CD4-positive, alpha-beta memory T cell (primary cell): ENCODE results near the gene SAMSN1. TPM values are rescaled to one million over a fixed set of nuclear protein-coding genes. Genes with fewer than 3 reads are reported as not detected.

Source experiments
- CTCF ChIA-PET: fragments of 350-600 bp; sonication (Branson Sonifier 250); formaldehyde crosslinking; loops from one replicate; lab custom pipeline; 2021; ENCODE audit warnings: inconsistent platforms; ENCODE audit not compliant: partially characterized antibody; lab: Charles Lee
- POLR2A ChIA-PET: fragments of 350-600 bp; sonication (Branson Sonifier 250); formaldehyde crosslinking; loops from one replicate; lab custom pipeline; 2021; ENCODE audit not compliant: partially characterized antibody; lab: Charles Lee
- DNase-seq, 5 donors: peaks; one replicate each; pipeline versions ENCODE4 v3.0.0 to v3.0.0-alpha.2; 2020 to 2022; ENCODE audit warnings: mixed read lengths in 1 of 5
- H3K27ac ChIP-seq: one replicate; pipeline ENCODE4 v1.7.0; 2013; ENCODE audit warnings: low read depth, low read length
- H3K27me3 ChIP-seq: 2 replicates; pipeline ENCODE4 v1.7.0; 2013; ENCODE audit warnings: mild to moderate bottlenecking, low read length, moderate library complexity; ENCODE audit not compliant: insufficient read depth
- H3K36me3 ChIP-seq: 2 replicates; pipeline ENCODE4 v1.7.0; 2013; ENCODE audit warnings: mild to moderate bottlenecking, low read length, moderate library complexity; ENCODE audit not compliant: insufficient read depth
- H3K4me1 ChIP-seq: 2 replicates; pipeline ENCODE4 v1.7.0; 2013; ENCODE audit warnings: mild to moderate bottlenecking, low read length, moderate library complexity; ENCODE audit not compliant: insufficient read depth
- H3K4me3 ChIP-seq, 2 donors: one replicate each; pipeline ENCODE4 v1.7.0; 2013; ENCODE audit warnings: low read length in 2 of 2, mild to moderate bottlenecking in 1 of 2
- H3K9me3 ChIP-seq, 2 donors: one replicate each; pipeline ENCODE4 v1.7.0; 2013; ENCODE audit warnings: low read length in 2 of 2, control low read depth in 1 of 2; ENCODE audit not compliant: control insufficient read depth in 1 of 2
- H3K27ac Mint-ChIP-seq, 7 donors: one replicate each; pipeline ENCODE4 v1.8.0; 2020 to 2021; ENCODE audit warnings: mixed read lengths in 7 of 7, mild to moderate bottlenecking in 6 of 7, inconsistent platforms in 3 of 7, moderate library complexity in 3 of 7
- H3K27me3 Mint-ChIP-seq, 2 donors: one replicate each; pipeline ENCODE4 v1.8.0; 2020 to 2021; ENCODE audit warnings: mixed read lengths in 2 of 2
- H3K36me3 Mint-ChIP-seq, 2 donors: one replicate each; pipeline ENCODE4 v1.8.0; 2020 to 2021; ENCODE audit warnings: mixed read lengths in 2 of 2, inconsistent platforms in 1 of 2, mild to moderate bottlenecking in 1 of 2
- H3K4me1 Mint-ChIP-seq, 4 donors: one replicate each; pipeline ENCODE4 v1.8.0; 2020 to 2021; ENCODE audit warnings: mixed read lengths in 4 of 4, mild to moderate bottlenecking in 1 of 4
- H3K4me3 Mint-ChIP-seq, 8 donors: one replicate each; pipeline ENCODE4 v1.8.0; 2020 to 2021; ENCODE audit warnings: mixed read lengths in 8 of 8, mild to moderate bottlenecking in 7 of 8, moderate library complexity in 6 of 8, inconsistent platforms in 3 of 8
- H3K9me3 Mint-ChIP-seq, 8 donors: one replicate each; pipeline ENCODE4 v1.8.0; 2020 to 2021; ENCODE audit warnings: mixed read lengths in 8 of 8, mild to moderate bottlenecking in 5 of 8, inconsistent platforms in 3 of 8, moderate library complexity in 1 of 8
- intact Hi-C: fragments of 100-400 bp; cut with micrococcal nuclease; formaldehyde crosslinking; loops from one replicate; pipeline ENCODE4 v1.15.1; 2023
- polyA plus RNA-seq, 2 donors: library from polyadenylated mRNA; unstranded; fragments of 300-500 nt; fragmentation: Illumina TruSeq; gene quantifications; one replicate each; pipeline ENCODE4 v1.2.3, GENCODE V29; 2021
- total RNA-seq, 2 experiments: library from RNA; stranded (reverse); gene quantifications; one replicate each; pipeline ENCODE4 v1.2.3, GENCODE V29; 2021

Gene SAMSN1
- total and polyA plus RNA-seq, 4 experiments from 2014 or later = 50.8 to 59.5 (median 57.1) TPM

- ChIA-PET POLR2A (interaction anchor here (1.1 to 2.8 kb wide), 6 partner anchors 11 to 115 kb away, joined by 3 to 12 read pairs (median 6); no protein-coding TSS in a partner anchor), CTCF (interaction anchor here (0.9 to 2.4 kb wide), 4 partner anchors 11 to 89 kb away, joined by 3 to 6 read pairs (median 4); no protein-coding TSS in a partner anchor)
- Mint-ChIP-seq H3K9me3 (peaks cover 0 to 12% (median 8%) of the 10 kb centered on the region in 8 donors), H3K4me3 (peak overlapping the region in 5 of 8 donors; percentile 5 to 49 (median 27)), H3K27ac (peak overlapping the region in 6 of 7 donors; percentile 13 to 89 (median 49)), H3K36me3 (peaks cover 0 to 6% of the 10 kb centered on the region in 2 donors), H3K4me1 (peaks cover 21 to 36% (median 27%) of the 10 kb centered on the region in 4 donors), H3K27me3 (no peaks in the 10 kb centered on the region)
- H3K9me3 ChIP-seq = no peaks in the 10 kb centered on the region
- peaks cover 25% of the 10 kb centered on the region for H3K4me1 ChIP-seq
- H3K27me3 ChIP-seq = no peaks in the 10 kb centered on the region
- H3K4me3 ChIP-seq = no peak overlapping the region
- no peak for DNase-seq
- H3K36me3 ChIP-seq = no peaks in the 10 kb centered on the region
- no peak overlapping the region for H3K27ac ChIP-seq
- intact Hi-C loops = no loop called here
These were observed 45.3 kb upstream of the SAMSN1 start for GRCh38 chr21:14591377-14591776.

- Histone ChIP-seq H3K9me3 (no peaks in the 10 kb centered on the region), H3K27ac (peak overlapping the region; percentile 30), H3K4me3 (no peak overlapping the region), H3K36me3 (no peaks in the 10 kb centered on the region), H3K4me1 (peaks cover 25% of the 10 kb centered on the region), H3K27me3 (no peaks in the 10 kb centered on the region)
- peak overlapping the region; percentile 46 to 86 (median 75) for H3K4me3 Mint-ChIP-seq
- H3K9me3 Mint-ChIP-seq = peaks cover 0 to 8% (median 4%) of the 10 kb centered on the region in 8 donors
- peaks cover 0 to 5% of the 10 kb centered on the region in 2 donors for H3K36me3 Mint-ChIP-seq
- H3K27ac Mint-ChIP-seq = peak overlapping the region in 6 of 7 donors; percentile 8 to 94 (median 88)
- intact Hi-C loops = no loop called here
- ChIA-PET CTCF (interaction anchor here (0.7 to 2.0 kb wide), 3 partner anchors 11 to 148 kb away, joined by 5 read pairs; no protein-coding TSS in a partner anchor), POLR2A (no interaction called here)
- peak in 4 of 5 donors; percentile 15 to 25 (median 20) for DNase-seq
- H3K27me3 Mint-ChIP-seq = no peaks in the 10 kb centered on the region
- peaks cover 23 to 38% (median 29%) of the 10 kb centered on the region in 4 donors for H3K4me1 Mint-ChIP-seq
These were observed 43.9 kb upstream of the SAMSN1 start for GRCh38 chr21:14589855-14590563.

- no peaks in the 10 kb centered on the region for H3K36me3 Mint-ChIP-seq
- CTCF ChIA-PET = interaction anchor here (1.3 kb wide), 1 partner anchor 14 kb away, joined by 3 read pairs; no protein-coding TSS in a partner anchor
- H3K36me3 ChIP-seq = no peaks in the 10 kb centered on the region
- peak overlapping the region in 2 of 7 donors; percentile 13 to 20 for H3K27ac Mint-ChIP-seq
- DNase-seq = no peak
- no peaks in the 10 kb centered on the region for H3K9me3 ChIP-seq
- H3K27me3 ChIP-seq = no peaks in the 10 kb centered on the region
- no peak overlapping the region for H3K27ac ChIP-seq
- POLR2A ChIA-PET = no interaction called here
- H3K27me3 Mint-ChIP-seq = no peaks in the 10 kb centered on the region
- H3K9me3 Mint-ChIP-seq = peaks cover 0 to 4% (median 2%) of the 10 kb centered on the region in 8 donors
- peaks cover 22% of the 10 kb centered on the region for H3K4me1 ChIP-seq
- H3K4me1 Mint-ChIP-seq = peaks cover 21 to 36% (median 32%) of the 10 kb centered on the region in 4 donors
- intact Hi-C loops = loop anchor here (2.0 kb wide), 1 partner anchor 38 kb away; no protein-coding TSS in a partner anchor
- H3K4me3 Mint-ChIP-seq = no peak overlapping the region
- H3K4me3 ChIP-seq = no peak overlapping the region
These were observed 41.2 kb upstream of the SAMSN1 start for GRCh38 chr21:14587266-14587665.

GRCh38 chr21:14585122-14585521 is 39.0 kb upstream of the SAMSN1 start:
- H3K36me3 ChIP-seq = no peaks in the 10 kb centered on the region
- Mint-ChIP-seq H3K4me1 (peaks cover 21 to 30% (median 27%) of the 10 kb centered on the region in 4 donors), H3K4me3 (no peak overlapping the region), H3K9me3 (peaks cover 0 to 4% (median 0%) of the 10 kb centered on the region in 8 donors), H3K27me3 (no peaks in the 10 kb centered on the region), H3K36me3 (no peaks in the 10 kb centered on the region), H3K27ac (peak overlapping the region in 2 of 7 donors; percentile 3 to 70)
- no peak overlapping the region for H3K27ac ChIP-seq
- POLR2A ChIA-PET = no interaction called here
- H3K27me3 ChIP-seq = no peaks in the 10 kb centered on the region
- H3K9me3 ChIP-seq = no peaks in the 10 kb centered on the region
- intact Hi-C loops = no loop called here
- no peak overlapping the region for H3K4me3 ChIP-seq
- H3K4me1 ChIP-seq = peaks cover 13% of the 10 kb centered on the region
- no peak for DNase-seq
- CTCF ChIA-PET = no interaction called here

GRCh38 chr21:14584357-14585095 is 38.4 kb upstream of the SAMSN1 start:
- Mint-ChIP-seq H3K4me1 (peaks cover 22 to 30% (median 27%) of the 10 kb centered on the region in 4 donors), H3K27me3 (no peaks in the 10 kb centered on the region), H3K36me3 (no peaks in the 10 kb centered on the region), H3K4me3 (no peak overlapping the region), H3K27ac (no peak overlapping the region), H3K9me3 (peaks cover 0 to 4% (median 0%) of the 10 kb centered on the region in 8 donors)
- no peak for DNase-seq
- no peak overlapping the region for H3K27ac ChIP-seq
- H3K36me3 ChIP-seq = no peaks in the 10 kb centered on the region
- peaks cover 11% of the 10 kb centered on the region for H3K4me1 ChIP-seq
- ChIA-PET CTCF (no interaction called here), POLR2A (no interaction called here)
- no peak overlapping the region for H3K4me3 ChIP-seq
- intact Hi-C loops = loop anchor here (5.0 kb wide), 1 partner anchor 52 kb away; no protein-coding TSS in a partner anchor
- H3K9me3 ChIP-seq = no peaks in the 10 kb centered on the region
- H3K27me3 ChIP-seq = no peaks in the 10 kb centered on the region

- no peak overlapping the region for H3K27ac ChIP-seq
- POLR2A ChIA-PET = interaction anchor here (0.9 kb wide), 1 partner anchor 10 kb away, joined by 3 read pairs; no protein-coding TSS in a partner anchor
- no peaks in the 10 kb centered on the region for H3K9me3 ChIP-seq
- H3K4me3 ChIP-seq = no peak overlapping the region
- CTCF ChIA-PET = no interaction called here
- H3K4me1 Mint-ChIP-seq = peaks cover 21 to 30% (median 26%) of the 10 kb centered on the region in 4 donors
- intact Hi-C loops = loop anchor here (5.0 kb wide), 1 partner anchor 51 kb away; no protein-coding TSS in a partner anchor
- H3K27ac Mint-ChIP-seq = peak overlapping the region in 5 of 7 donors; percentile 4 to 67 (median 30)
- peaks cover 11% of the 10 kb centered on the region for H3K4me1 ChIP-seq
- no peaks in the 10 kb centered on the region for H3K27me3 ChIP-seq
- DNase-seq = no peak
- H3K9me3 Mint-ChIP-seq = peaks cover 0 to 4% (median 0%) of the 10 kb centered on the region in 8 donors
- H3K4me3 Mint-ChIP-seq = no peak overlapping the region
- no peaks in the 10 kb centered on the region for H3K36me3 Mint-ChIP-seq
- no peaks in the 10 kb centered on the region for H3K27me3 Mint-ChIP-seq
- H3K36me3 ChIP-seq = no peaks in the 10 kb centered on the region
These were observed 37.6 kb upstream of the SAMSN1 start for GRCh38 chr21:14583629-14584255.
